Endothelial cell (in vitro differentiated cells): Measurements from ENCODE around the gene LIPA. TPM values are rescaled to one million over a fixed set of nuclear protein-coding genes. Genes with fewer than 3 reads are reported as not detected.

Source experiments
- DNase-seq: peaks from one replicate; pipeline ENCODE4 v3.0.0; 2021; ENCODE audit warnings: low spot score
- H3K27ac Mint-ChIP-seq: one replicate; pipeline ENCODE4 v1.8.0; 2021; ENCODE audit warnings: mixed read lengths, inconsistent platforms; ENCODE audit not compliant: unreplicated experiment
- H3K27me3 Mint-ChIP-seq: one replicate; pipeline ENCODE4 v1.8.0; 2021; ENCODE audit warnings: mild to moderate bottlenecking, moderate library complexity, mixed read lengths, inconsistent platforms; ENCODE audit not compliant: unreplicated experiment
- H3K36me3 Mint-ChIP-seq: one replicate; pipeline ENCODE4 v1.8.0; 2021; ENCODE audit warnings: mild to moderate bottlenecking, low read depth, mixed read lengths, inconsistent platforms; ENCODE audit not compliant: unreplicated experiment
- H3K4me1 Mint-ChIP-seq: one replicate; pipeline ENCODE4 v1.8.0; 2021; ENCODE audit warnings: mild to moderate bottlenecking, mixed read lengths, inconsistent platforms; ENCODE audit not compliant: unreplicated experiment
- H3K4me3 Mint-ChIP-seq: one replicate; pipeline ENCODE4 v1.8.0; 2021; ENCODE audit warnings: mild to moderate bottlenecking, mixed read lengths, inconsistent platforms; ENCODE audit not compliant: unreplicated experiment
- H3K9me3 Mint-ChIP-seq: one replicate; pipeline ENCODE4 v1.8.0; 2021; ENCODE audit warnings: mixed read lengths, inconsistent platforms; ENCODE audit not compliant: unreplicated experiment
- CTCF ChIP-seq: fragments of 200-600 bp; sonication (generic); IDR thresholded peaks from one replicate; pipeline ENCODE4 v1.5.0; 2021; ENCODE audit warnings: antibody characterized with exemption; ENCODE audit not compliant: unreplicated experiment
- total RNA-seq: library from RNA; stranded (reverse); fragmentation: NEBNext Ultra II Directional; extraction: Animal tissue kit (Norgen Biotek cat#: 25700); gene quantifications from one replicate; pipeline ENCODE4 v1.2.1, GENCODE V29; 2021; ENCODE audit not compliant: unreplicated experiment

The LIPA gene
- total RNA-seq, 1 donor from 2014 or later: 84.2 TPM

GRCh38 chr10:89217057-89217990, 34.3 kb downstream of the LIPA start:
- H3K27ac Mint-ChIP-seq: no peak overlapping the region

GRCh38 chr10:89216056-89216455, 35.5 kb downstream of the LIPA start:
- Mint-ChIP-seq H3K27ac (no peak overlapping the region), H3K9me3 (no peaks in the 10 kb centered on the region), H3K4me3 (no peak overlapping the region), H3K4me1 (peaks cover 38% of the 10 kb centered on the region), H3K27me3 (no peaks in the 10 kb centered on the region), H3K36me3 (no peaks in the 10 kb centered on the region)
- no peak for TF ChIP-seq CTCF
- no peak for DNase-seq

More at GRCh38 chr10:89217057-89217990, 34.3 kb downstream of the LIPA start:
- peaks cover 36% of the 10 kb centered on the region for H3K4me1 Mint-ChIP-seq
- H3K9me3 Mint-ChIP-seq: no peaks in the 10 kb centered on the region
- no peaks in the 10 kb centered on the region for H3K27me3 Mint-ChIP-seq
- peak; percentile 91 for TF ChIP-seq CTCF
- DNase-seq: peak; percentile 57
- H3K4me3 Mint-ChIP-seq: no peak overlapping the region
- no peaks in the 10 kb centered on the region for H3K36me3 Mint-ChIP-seq

GRCh38 chr10:89215511-89215910, 36.1 kb downstream of the LIPA start:
- Mint-ChIP-seq H3K4me1 (peaks cover 39% of the 10 kb centered on the region), H3K36me3 (no peaks in the 10 kb centered on the region), H3K9me3 (no peaks in the 10 kb centered on the region), H3K4me3 (no peak overlapping the region), H3K27me3 (no peaks in the 10 kb centered on the region), H3K27ac (no peak overlapping the region)
- TF ChIP-seq CTCF: no peak
- no peak for DNase-seq

GRCh38 chr10:89214566-89215165, 36.9 kb downstream of the LIPA start:
- Mint-ChIP-seq H3K4me3 (no peak overlapping the region), H3K27ac (no peak overlapping the region), H3K27me3 (no peaks in the 10 kb centered on the region), H3K9me3 (no peaks in the 10 kb centered on the region), H3K36me3 (no peaks in the 10 kb centered on the region), H3K4me1 (peaks cover 38% of the 10 kb centered on the region)
- no peak for TF ChIP-seq CTCF
- no peak for DNase-seq
